Measurements from ENCODE around the gene DGCR6L.
"Not testable (repeated sequence)": the region's sequence is repeated elsewhere in the genome, so short reads cannot be mapped to it uniquely, and the experiment has no call there.

Gene DGCR6L

GRCh38 chr22:20325996-20326395 lies 6.1 kb upstream of the DGCR6L start:
- not testable (repeated sequence) for DNase-seq (ENCODE audit: low read depth, low spot score)

- DNase-seq (ENCODE audit: low read depth, low spot score): no peak
Observed at GRCh38 chr22:20324139-20324516, 4.3 kb upstream of the DGCR6L start.

DNA sequence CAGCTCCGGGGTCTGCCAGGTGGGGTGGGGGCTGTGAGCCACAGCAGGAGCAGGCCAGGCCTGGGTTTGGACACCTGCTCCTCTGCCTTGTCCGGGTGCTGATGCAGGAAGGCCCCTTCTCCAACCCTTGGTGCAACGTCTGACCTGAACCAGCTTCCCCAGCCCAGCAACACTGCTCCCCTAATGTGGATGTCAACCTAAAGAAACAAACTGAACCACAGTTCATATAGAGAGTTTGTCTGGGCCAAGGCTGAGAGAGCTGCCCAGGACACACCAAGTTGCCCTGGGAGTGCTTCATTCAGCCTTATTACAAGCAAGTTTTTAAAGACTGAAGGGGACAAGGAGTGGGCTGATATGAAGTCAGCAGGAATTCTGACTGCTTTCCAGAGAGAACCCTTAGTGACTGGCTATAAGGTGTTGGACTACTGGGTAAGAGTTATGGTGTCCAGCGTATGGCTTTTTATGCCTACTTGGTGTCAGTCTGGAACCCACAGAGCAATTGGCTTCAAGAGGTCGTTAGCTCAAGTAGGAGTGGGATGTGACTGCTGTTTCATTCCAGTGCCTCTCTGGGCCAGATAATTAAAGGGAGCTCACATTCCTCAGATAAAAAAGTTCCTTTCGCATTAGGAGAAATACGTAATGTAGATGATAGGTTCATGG lies 1.8 kb upstream of the DGCR6L start:
- DNase-seq (ENCODE audit: low read depth, low spot score): not testable (repeated sequence)

DNA sequence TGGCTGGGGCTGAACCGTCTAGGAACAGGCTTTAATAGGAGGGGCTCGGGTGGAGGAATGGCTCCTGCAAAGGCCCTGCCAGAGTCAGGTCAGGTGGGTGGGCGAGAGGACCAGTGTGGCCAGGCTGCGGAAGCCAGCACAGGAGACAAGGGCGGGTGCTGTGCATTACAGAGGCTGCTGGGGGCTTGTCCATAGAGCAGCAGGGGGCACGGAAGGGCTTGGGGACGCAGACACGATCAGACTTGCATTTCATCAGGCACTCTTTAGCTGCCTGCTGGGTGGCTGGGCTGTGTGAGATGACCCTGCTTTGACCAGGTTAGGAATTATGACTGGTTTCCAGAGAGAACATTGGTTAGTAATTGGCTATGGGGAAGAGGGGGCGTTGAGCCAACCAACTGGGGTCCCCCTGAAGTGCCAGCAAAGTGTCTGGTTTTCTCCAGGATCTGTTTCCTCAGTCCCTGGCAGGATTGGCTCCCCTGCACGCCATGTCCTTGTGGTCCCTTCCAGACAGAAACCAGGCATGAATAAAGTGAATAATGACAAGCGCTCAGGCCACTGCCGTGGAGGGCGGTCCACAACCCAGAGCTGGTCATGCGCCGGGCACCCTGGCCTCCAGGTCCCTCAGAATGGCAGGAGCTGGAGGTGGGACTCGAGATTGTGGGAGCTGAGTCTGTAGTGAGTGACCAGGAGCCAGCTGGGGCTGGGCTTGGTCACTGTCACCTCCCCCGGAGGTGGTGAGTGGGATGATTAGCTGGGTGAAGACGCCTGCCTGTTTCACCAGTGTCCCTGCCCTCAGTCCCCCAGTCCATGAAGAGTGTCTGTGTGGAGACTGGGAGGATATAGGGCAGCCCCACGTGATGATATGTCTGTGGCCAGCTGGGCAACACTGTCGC lies 1.0 kb upstream of the DGCR6L start:
- not testable (repeated sequence) for DNase-seq (ENCODE audit: low read depth, low spot score)

GRCh38 chr22:20319041-20319744 lies 667 bp downstream of the DGCR6L start:
- DNase-seq (ENCODE audit: low read depth, low spot score): no peak

DNA sequence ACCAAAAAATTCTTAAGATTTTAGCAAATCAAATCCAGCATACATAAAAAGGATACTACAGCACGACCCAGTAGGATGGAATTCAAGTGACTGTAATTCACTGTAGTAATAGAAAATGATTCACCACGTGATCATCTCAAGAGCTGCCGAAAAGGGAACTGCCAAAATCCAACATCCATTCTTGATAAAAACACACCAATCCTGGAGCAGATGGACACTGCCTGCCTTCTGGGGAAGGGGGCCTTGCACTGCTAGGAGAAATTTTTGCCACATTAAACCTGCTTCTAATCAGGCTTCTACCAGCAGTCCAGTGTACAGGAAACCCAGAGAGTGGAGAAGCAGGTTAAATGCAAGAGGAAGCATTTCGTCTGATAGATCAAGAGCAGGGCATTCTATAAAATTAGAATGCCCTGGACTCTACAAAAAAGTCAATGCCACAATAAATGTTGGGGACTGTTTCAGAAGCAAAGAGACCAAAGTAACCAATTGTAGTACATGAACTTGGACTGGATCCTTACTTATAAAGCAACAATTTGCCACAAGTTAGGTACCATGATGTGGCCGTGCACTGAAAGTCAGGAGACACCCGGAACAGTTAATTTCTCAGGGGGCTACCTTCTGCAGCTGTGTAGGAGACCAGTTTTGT lies 1.7 kb downstream of the DGCR6L start:
- not testable (repeated sequence) for DNase-seq (ENCODE audit: low read depth, low spot score)

- DNase-seq (ENCODE audit: low read depth, low spot score): not testable (repeated sequence)
Observed at GRCh38 chr22:20317402-20318042, 2.3 kb downstream of the DGCR6L start.

DNA sequence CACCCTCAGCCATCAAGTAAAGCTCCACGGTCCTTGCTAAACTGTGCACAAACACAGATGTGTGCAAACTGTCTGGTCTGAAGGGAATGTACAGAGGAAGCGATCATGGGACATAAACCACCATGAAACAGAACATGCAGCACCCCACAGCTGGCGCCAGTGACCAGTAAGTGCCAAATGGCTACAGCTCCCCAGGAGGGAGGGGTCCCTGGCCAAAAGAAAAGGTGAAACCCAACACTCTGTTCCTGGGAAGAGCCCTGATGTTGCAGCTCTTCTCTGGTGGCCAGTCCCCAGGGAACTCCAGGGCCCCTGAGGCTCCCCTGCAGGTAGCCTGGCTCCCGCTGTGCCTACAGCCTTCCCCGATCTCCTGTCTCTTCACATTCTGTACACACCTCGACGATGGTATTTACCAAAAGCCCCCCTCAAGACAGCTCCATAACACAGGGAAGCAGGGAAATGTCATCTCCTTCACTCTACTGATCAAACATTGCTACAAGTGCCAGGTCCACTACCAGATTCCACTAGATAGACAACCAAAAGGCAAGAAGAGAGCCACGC lies 2.9 kb downstream of the DGCR6L start:
- DNase-seq (ENCODE audit: low read depth, low spot score): no peak

GRCh38 chr22:20316217-20316843 lies 3.5 kb downstream of the DGCR6L start:
- DNase-seq (ENCODE audit: low read depth, low spot score): no peak

- no peak for DNase-seq (ENCODE audit: low read depth, low spot score)
Observed at GRCh38 chr22:20315337-20316216, 4.3 kb downstream of the DGCR6L start.

- DNase-seq (ENCODE audit: low read depth, low spot score): not testable (repeated sequence)
Observed at GRCh38 chr22:20314741-20315336, 5.0 kb downstream of the DGCR6L start.

- not testable (repeated sequence) for DNase-seq (ENCODE audit: low read depth, low spot score)
Observed at GRCh38 chr22:20314206-20314605, 5.7 kb downstream of the DGCR6L start.

DNA sequence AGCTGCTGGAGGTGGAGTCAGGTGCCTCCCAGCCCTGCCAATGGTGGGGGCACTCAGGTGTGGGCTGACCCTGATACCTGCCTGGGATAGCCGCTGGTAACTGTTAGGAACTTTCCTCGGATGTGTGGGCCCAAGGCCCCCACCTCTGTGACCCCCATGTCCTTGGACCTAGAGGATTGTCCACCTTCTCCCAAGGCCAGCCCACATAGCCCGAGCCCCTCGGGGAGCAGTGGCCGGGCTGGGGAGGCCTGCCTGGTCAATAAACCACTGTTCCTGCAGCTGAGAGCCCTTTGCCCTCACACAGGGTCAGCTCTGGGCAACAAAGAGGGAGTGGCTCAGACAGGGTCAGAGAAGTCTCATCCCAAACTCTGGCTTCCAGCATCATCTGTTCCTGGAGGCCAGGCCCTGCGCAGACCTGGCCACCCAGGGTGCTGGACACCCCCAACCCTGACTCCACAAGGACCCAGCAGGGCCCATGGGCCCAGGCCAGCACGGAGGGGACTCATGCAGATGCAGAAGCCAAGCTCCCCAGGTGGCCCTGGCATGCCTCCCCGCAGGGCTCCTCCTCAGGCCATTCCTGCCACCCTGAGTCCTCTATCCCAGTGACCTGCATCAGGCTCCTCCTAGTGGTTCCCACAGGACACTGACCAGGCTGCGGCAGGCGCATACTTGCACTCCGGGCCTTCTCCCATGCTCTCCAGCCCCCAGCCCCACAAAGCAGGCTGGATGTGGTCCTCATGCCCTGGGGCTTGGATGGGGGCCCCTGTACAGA lies 6.4 kb downstream of the DGCR6L start:
- not testable (repeated sequence) for DNase-seq (ENCODE audit: low read depth, low spot score)

DNA sequence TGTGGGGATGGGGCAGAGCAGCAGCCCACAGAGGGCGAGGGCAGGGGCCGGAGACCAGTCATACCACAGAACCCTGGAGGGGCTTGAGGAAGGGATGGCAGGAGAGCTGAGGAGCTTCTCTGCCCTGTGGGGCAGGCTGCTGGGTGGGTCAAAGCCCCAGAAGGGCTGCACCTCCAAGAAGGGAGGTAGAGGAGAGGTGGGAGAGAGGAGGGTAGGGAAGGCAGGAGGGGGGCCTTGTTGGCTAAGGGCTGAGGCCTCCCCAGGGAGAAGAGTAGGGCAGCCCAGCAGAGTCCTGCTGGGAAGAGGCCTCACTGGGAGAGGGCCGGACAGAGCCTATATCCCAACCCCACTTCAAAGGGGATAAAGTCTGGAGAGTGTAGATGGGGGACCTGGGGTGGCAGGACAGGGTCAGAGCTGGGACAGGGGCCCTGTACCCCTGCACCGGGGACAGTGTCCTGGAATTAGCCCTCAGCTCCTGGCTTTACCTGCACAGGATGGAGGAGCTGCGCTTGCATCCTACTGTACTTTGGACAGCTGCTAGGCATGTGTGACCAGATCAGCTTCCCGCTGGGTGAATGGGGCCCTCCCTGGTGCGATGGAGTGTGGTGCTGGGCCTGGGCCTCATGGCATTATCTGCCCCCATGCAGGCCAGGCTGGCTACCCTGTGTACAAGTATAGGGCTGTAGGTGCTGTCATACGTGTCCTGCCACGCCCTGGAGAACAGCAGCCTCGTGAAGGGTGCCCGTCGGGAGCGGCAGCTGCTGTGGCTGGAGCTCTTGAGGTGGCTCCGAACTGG lies 7.3 kb downstream of the DGCR6L start:
- DNase-seq (ENCODE audit: low read depth, low spot score): no peak

DNA sequence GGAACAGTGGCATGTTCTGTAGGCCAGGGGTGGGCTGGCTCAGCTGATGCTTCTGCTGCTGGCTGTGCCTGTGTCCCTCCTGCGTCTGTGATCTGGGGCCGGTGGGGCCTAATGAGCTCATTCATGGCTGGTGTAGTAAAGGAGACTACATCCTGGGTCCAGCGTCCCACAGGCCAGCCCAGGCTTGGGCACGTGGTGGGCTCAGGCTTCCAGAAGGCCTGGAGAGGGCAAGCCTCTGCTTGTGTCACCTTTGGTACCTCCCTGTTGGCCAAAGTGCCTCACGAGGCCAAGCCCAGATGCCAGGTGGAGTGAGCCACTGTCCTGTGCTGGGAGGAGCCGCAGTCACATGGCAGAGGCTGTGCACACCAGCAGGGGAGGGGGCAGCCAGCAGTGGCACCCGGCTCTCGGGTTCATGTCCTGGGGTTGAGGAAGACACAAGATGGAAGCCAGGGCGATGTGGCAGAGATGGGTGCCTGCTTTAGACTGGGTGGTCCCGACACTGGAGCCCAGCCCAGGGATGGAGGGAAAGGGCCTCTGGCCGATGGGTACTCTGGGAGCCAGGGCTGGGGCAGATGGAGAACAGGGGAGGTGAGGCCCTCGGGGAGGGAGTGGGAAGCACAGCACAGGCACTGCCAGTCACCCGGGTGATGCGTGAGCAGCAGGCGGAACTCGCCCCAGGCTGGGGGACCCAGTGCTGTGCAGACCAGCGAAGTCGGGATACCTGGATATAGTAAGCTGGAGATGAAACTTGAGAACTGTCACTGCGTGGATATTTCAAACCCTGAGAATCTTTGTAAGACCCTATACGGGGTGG lies 8.4 kb downstream of the DGCR6L start:
- DNase-seq (ENCODE audit: low read depth, low spot score): not testable (repeated sequence)

DNA sequence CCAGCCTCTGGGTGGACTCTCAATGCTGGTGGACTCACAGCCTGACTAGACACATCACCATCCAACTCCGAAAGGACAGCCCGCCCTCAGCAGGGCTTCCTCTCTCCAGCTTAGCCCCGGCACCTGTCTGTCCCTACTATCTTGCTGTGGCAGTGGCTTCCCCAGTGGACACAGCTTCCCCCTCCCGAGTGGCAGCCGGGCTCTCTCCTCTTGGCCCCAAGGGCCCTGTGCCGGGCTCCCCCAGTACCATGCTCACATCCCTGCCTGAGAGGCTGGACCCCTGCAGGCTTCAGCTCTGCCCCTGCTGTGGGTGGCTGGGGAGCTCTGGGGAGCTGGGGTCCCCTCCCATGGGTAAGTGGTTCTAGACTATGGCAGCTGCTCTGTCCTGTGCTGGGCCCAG lies 9.1 kb downstream of the DGCR6L start:
- DNase-seq (ENCODE audit: low read depth, low spot score): not testable (repeated sequence)

DNA sequence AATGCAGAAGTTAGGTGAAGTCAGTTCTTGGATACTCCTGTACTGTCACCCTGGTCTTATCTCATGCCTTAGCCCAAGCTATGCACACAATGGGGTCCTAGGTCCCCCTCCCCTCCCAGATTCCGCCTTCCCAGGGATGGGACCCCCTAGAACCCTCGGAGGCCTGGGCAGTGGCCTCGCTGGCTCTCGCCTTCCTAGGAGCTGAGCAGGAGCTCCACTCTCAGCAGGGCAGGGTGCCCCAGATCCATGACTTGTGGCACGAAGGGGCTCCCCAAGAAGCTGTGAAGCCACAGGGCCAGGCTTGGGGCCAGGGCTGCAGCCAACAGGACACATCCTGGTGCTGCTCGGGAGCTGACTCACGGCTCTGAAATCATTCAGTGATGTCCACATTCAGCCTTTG lies 9.7 kb downstream of the DGCR6L start:
- not testable (repeated sequence) for DNase-seq (ENCODE audit: low read depth, low spot score)

All from activated CD4-positive, CD25-positive, alpha-beta regulatory T cell treated with anti-CD3 and anti-CD28 coated beads, Interleukin-2, amount 50 U/mL, for 16 hours (primary cell).